Measurements from ENCODE around the gene SMPD1.

SMPD1 gene

DNA sequence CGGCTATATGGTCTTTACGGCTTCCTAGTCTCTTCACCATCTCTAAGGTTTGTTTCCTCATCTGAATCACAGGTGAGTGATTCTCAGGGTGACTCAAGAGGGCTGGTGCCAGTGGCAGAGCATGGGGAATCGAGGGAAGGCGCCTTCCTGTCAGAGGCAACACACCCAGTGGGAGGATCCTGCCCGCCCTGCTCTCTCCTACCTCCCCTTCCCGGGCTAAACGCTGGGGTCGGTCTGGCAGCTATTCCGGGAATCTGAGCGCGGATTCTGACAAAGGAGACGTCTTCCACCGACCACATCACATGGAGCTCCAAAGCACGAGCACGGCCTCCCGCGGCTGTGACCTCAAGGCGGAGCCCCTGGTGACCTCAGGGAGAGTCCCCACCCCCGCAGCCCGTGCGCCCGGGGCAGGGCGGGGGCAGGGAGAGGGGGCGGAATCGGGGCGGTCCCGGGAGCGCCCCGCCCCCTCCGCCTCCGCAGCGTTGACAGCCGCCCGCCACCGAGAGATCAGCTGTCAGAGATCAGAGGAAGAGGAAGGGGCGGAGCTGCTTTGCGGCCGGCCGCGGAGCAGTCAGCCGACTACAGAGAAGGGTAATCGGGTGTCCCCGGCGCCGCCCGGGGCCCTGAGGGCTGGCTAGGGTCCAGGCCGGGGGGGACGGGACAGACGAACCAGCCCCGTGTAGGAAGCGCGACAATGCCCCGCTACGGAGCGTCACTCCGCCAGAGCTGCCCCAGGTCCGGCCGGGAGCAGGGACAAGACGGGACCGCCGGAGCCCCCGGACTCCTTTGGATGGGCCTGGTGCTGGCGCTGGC lies at the start of gene SMPD1:
SMPD1 (plus strand) TSS at position 570 of the 813 bp plus-strand sequence; CDS start at position 695, 125 bp downstream.
- peak within 1 kb of the TSS; percentile 96 for H3K27ac Mint-ChIP-seq (ENCODE audit: low read depth)
- H3K27me3 Mint-ChIP-seq = no peaks in the 10 kb centered on the region
- H3K9me3 Mint-ChIP-seq = no peaks in the 10 kb centered on the region
- H3K4me1 Mint-ChIP-seq = peaks cover 41% of the 10 kb centered on the region
- DNase-seq (ENCODE audit: low spot score in 2 of 2) (peak; percentile 82 to 88), ATAC-seq (replicated peaks; ENCODE audit: extremely low read depth, poor library complexity, severe bottlenecking) (peak; percentile 94)
- H3K4me3 Mint-ChIP-seq = peak within 1 kb of the TSS; percentile 87
- H3K36me3 Mint-ChIP-seq (ENCODE audit: insufficient read depth) = peaks cover 20% of the 10 kb centered on the region

DNA sequence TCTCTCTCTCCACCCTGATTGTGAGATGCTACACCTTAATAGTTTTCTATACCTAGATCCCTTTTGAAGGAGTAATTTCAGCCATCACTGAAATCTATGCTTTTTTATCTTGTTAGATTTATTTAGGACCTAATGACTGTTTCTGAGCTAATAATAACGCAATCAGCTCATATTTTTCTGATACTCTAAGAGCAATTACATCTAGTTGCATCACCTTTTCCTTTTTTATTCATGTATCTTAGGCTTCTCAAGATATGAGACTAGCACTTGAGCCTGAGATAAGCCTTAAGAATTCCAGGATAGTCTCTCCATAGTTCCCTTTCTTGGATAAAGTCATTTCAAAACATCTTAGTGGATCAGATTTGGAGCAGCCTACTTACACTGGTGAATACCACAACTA lies 44.9 kb upstream of the SMPD1 start:
- Mint-ChIP-seq H3K27ac (ENCODE audit: low read depth) (no peak overlapping the region), H3K4me3 (no peak overlapping the region), H3K27me3 (peaks cover 15% of the 10 kb centered on the region), H3K9me3 (no peaks in the 10 kb centered on the region), H3K4me1 (no peaks in the 10 kb centered on the region), H3K36me3 (ENCODE audit: insufficient read depth) (no peaks in the 10 kb centered on the region)
- ATAC-seq (replicated peaks; ENCODE audit: extremely low read depth, poor library complexity, severe bottlenecking) (no peak), DNase-seq (ENCODE audit: low spot score in 2 of 2) (no peak)

DNA sequence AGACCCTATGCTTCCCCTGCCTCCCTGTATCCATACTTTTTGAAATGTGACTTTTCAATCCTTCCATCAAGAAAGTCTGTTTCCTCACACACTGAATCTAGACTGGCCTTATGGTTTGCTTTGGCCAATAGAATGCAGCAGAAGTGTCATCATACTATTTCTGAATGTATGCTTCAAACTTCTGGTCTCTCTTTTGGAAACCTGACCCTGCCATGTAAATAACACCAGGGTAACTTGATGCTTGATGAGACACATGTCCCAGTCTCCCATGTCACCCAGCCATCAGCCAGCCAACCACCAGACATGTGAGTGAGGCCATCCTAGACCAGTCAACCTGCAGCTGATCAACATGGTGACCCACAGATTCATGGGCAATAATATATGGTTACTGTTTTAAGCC lies 40.2 kb upstream of the SMPD1 start:
- H3K27me3 Mint-ChIP-seq = peaks cover 15% of the 10 kb centered on the region
- H3K4me3 Mint-ChIP-seq = no peak overlapping the region
- H3K4me1 Mint-ChIP-seq = no peaks in the 10 kb centered on the region
- ATAC-seq (replicated peaks; ENCODE audit: extremely low read depth, poor library complexity, severe bottlenecking) (no peak), DNase-seq (ENCODE audit: low spot score in 2 of 2) (no peak)
- H3K36me3 Mint-ChIP-seq (ENCODE audit: insufficient read depth) = no peaks in the 10 kb centered on the region
- H3K9me3 Mint-ChIP-seq = no peaks in the 10 kb centered on the region
- H3K27ac Mint-ChIP-seq (ENCODE audit: low read depth) = no peak overlapping the region

DNA sequence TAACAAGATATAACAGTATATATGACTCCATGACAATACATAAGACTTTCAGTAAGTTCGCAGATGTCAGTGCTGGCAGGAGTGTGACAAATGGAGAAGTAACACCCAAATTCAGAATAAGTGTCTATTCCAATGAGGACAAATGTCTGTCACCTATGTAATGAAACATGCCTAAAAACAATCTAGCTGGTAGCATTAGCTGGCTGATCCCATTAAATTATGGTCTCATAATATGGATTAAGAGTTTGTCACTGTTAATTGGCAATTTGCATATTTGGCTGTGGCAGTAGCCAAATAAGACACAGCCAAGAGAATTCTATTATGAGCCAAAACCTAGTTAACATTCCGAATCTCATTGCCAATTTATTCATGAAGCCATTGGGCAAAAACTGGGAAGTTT lies 39.8 kb upstream of the SMPD1 start:
- ATAC-seq (replicated peaks; ENCODE audit: extremely low read depth, poor library complexity, severe bottlenecking) (no peak), DNase-seq (ENCODE audit: low spot score in 2 of 2) (no peak)
- Mint-ChIP-seq H3K4me1 (no peaks in the 10 kb centered on the region), H3K9me3 (no peaks in the 10 kb centered on the region), H3K4me3 (no peak overlapping the region), H3K36me3 (ENCODE audit: insufficient read depth) (no peaks in the 10 kb centered on the region), H3K27me3 (peaks cover 15% of the 10 kb centered on the region), H3K27ac (ENCODE audit: low read depth) (no peak overlapping the region)

DNA sequence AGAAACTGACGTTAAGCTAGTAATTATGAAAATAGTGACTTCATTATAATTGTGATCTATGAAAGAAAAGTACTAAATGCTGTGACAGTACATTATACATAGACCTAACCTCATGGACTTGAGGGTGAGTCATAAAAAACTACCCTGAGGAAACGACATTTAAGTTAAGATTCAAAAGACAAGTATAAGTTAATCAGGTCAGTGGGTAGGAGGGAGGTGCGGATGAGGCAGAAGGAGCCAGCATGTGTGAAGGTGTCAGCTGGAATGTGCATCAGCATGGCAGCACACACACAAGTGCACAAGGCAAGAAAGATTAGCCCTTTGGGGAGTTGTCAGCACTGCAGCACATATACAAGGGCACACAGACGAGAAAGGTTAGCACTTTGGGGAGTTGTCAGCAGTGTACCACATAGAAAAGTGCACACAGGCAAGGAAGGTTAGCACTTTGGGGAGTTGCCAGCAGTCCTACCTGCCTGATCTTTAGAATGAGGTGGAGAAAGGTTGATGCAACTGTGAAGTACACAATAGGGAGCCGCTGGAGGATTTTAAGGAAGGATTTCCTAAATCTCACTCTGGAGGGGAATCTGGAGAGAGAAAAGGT lies 38.4 kb upstream of the SMPD1 start:
- Mint-ChIP-seq H3K4me3 (no peak overlapping the region), H3K36me3 (ENCODE audit: insufficient read depth) (no peaks in the 10 kb centered on the region), H3K9me3 (no peaks in the 10 kb centered on the region), H3K27me3 (peaks cover 11% of the 10 kb centered on the region), H3K27ac (ENCODE audit: low read depth) (no peak overlapping the region), H3K4me1 (no peaks in the 10 kb centered on the region)
- DNase-seq (ENCODE audit: low spot score in 2 of 2) = no peak
- no peak for ATAC-seq (replicated peaks; ENCODE audit: extremely low read depth, poor library complexity, severe bottlenecking)

DNA sequence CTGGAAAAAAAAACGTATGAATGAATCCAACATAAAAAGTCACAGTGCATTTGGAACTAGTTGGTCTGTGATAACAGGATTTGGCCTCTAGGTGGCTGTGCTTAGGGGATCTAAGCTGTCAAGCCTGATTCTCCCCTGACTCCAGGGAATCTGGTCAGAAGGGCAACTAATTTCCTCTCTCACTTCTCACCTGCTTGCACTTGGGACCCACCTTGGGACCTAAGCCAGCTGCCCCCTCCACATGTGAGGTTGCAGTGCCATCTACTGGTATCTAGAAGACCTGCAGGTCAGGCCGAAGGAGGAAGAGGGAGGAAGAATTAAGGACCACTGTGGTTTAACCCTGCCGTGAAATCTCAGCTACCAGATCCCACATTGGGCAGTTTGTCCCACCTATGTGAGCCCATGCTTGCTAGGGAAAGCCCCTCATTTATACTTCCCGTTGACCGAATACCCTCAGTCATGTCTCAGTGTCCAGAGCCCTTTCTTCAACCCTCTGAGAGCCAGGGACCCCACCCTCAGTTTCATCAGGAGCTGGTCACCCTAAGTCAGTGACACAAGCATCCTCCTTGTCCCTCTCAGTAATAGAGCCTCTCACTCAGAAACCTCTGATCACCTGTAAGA lies 36.8 kb upstream of the SMPD1 start:
- ATAC-seq (replicated peaks; ENCODE audit: extremely low read depth, poor library complexity, severe bottlenecking) (no peak), DNase-seq (ENCODE audit: low spot score in 2 of 2) (peak; percentile 15 to 25)
- H3K36me3 Mint-ChIP-seq (ENCODE audit: insufficient read depth) = no peaks in the 10 kb centered on the region
- H3K27me3 Mint-ChIP-seq = no peaks in the 10 kb centered on the region
- no peak overlapping the region for H3K4me3 Mint-ChIP-seq
- no peaks in the 10 kb centered on the region for H3K4me1 Mint-ChIP-seq
- no peak overlapping the region for H3K27ac Mint-ChIP-seq (ENCODE audit: low read depth)
- no peaks in the 10 kb centered on the region for H3K9me3 Mint-ChIP-seq

DNA sequence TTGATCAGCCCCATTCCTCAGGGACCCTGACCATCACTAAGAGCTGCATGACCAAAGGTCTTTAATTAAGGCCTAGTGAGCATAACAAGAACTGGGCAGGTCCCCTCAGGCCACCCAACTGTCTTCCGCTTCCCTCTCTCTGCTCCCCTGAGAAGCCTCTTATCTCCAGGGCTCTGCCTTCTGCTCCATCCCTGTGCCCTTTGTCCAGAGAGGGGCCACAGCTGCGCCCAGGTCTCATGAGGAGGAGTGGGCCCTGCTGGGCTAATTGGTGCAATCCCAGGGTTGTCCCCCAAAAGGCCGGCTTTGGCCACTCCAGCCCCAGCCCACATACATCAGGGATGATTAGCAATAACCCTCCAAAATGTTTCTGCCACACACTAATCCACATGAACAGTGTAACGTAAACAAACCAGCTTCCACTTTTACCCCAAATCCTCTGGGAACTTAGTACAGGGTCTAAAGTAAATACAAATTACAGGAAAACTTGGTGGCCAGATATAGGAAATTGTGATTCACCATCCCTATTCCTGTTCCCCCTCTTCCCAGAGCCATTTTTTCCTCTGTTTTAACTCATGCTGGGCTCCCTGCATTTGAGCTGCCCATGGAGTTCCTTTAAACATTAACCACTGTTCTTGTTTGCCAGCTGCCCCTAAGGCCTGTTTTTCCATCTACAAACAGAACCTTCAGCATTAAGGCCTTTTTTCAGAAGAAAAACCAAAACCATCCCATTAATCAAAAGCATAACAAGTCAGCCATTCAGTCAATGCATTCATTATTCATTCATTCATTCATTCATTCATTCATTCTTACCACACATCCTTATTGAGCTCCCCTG lies 35.4 kb upstream of the SMPD1 start:
- DNase-seq (ENCODE audit: low spot score in 2 of 2) = no peak
- no peak overlapping the region for H3K4me3 Mint-ChIP-seq
- ATAC-seq (replicated peaks; ENCODE audit: extremely low read depth, poor library complexity, severe bottlenecking) = no peak
- no peaks in the 10 kb centered on the region for H3K9me3 Mint-ChIP-seq
- H3K36me3 Mint-ChIP-seq (ENCODE audit: insufficient read depth) = no peaks in the 10 kb centered on the region
- H3K4me1 Mint-ChIP-seq = no peaks in the 10 kb centered on the region
- H3K27ac Mint-ChIP-seq (ENCODE audit: low read depth) = no peak overlapping the region
- H3K27me3 Mint-ChIP-seq = no peaks in the 10 kb centered on the region

DNA sequence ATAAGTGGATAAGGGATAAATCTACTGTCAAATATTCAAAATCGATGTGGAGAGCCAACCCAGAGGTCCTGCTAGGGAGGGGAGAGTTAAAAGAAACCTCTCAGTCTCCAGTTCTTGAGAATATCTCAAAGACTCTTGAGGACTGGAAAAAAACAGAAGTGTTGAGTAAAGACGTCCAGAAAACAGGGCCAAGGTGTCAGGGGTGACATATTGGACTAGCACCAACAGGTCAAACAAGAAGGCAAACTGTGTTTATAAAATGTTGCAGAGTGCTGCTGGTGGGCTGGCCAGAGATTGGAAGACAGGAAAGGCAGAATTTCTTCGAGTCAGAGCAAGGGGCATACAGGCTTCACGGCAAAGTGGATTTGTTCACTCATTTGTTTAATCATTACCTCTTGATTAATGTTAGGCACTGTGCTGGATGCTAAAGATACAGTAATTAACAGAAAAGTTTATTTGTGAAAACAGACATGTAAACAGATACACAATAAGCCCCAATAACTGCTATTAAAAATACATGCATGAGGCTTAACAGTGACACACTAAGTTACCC lies 33.7 kb upstream of the SMPD1 start:
- Mint-ChIP-seq H3K9me3 (no peaks in the 10 kb centered on the region), H3K36me3 (ENCODE audit: insufficient read depth) (no peaks in the 10 kb centered on the region), H3K27me3 (no peaks in the 10 kb centered on the region), H3K4me3 (no peak overlapping the region), H3K27ac (ENCODE audit: low read depth) (no peak overlapping the region), H3K4me1 (no peaks in the 10 kb centered on the region)
- DNase-seq (ENCODE audit: low spot score in 2 of 2) = no peak
- no peak for ATAC-seq (replicated peaks; ENCODE audit: extremely low read depth, poor library complexity, severe bottlenecking)

DNA sequence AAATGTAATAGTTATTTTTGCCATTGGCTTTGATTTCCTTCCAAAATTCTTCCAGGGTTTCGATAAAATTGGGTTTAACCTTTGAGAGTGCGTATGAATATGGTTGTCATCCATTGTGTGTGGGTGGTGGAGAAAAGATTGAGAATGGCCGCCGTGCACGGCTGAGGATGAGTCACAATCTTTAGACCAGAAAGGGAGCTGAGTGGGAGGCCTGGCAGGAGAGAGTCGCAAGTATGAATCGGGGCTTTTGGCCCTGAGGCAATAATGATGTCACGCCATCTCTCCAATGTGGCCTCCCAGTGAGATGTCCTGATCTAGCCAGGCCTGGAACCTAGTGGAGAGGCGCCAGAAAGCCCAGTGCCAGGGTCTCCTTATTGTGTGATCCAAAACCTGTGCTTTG lies 33.1 kb upstream of the SMPD1 start:
- H3K27me3 Mint-ChIP-seq = no peaks in the 10 kb centered on the region
- DNase-seq (ENCODE audit: low spot score in 2 of 2) (no peak), ATAC-seq (replicated peaks; ENCODE audit: extremely low read depth, poor library complexity, severe bottlenecking) (no peak)
- no peaks in the 10 kb centered on the region for H3K36me3 Mint-ChIP-seq (ENCODE audit: insufficient read depth)
- no peaks in the 10 kb centered on the region for H3K9me3 Mint-ChIP-seq
- H3K27ac Mint-ChIP-seq (ENCODE audit: low read depth) = no peak overlapping the region
- no peaks in the 10 kb centered on the region for H3K4me1 Mint-ChIP-seq
- no peak overlapping the region for H3K4me3 Mint-ChIP-seq

DNA sequence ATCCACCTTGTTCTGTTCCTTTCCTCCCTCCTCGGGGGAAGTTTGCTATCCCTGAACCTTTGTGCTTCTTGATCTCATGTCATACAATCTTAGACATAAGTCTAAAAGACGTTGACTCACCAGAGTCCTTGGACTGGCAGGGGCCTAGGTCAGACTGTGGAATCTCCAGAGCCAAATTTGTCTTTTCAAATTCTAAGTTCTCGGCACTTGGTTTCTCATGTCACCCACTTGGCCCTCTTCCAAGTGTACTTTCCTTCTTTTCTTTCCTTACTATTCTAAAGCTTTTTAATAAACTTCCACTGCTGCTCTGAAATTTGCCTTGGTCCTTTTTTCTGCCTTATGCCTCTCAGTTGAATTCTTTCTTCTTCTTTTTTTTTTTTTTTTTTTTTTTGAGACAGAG lies 30.1 kb upstream of the SMPD1 start:
- H3K4me3 Mint-ChIP-seq = no peak overlapping the region
- H3K27ac Mint-ChIP-seq (ENCODE audit: low read depth) = no peak overlapping the region
- no peaks in the 10 kb centered on the region for H3K36me3 Mint-ChIP-seq (ENCODE audit: insufficient read depth)
- no peaks in the 10 kb centered on the region for H3K4me1 Mint-ChIP-seq
- ATAC-seq (replicated peaks; ENCODE audit: extremely low read depth, poor library complexity, severe bottlenecking) (no peak), DNase-seq (ENCODE audit: low spot score in 2 of 2) (no peak)
- H3K9me3 Mint-ChIP-seq = no peaks in the 10 kb centered on the region
- no peaks in the 10 kb centered on the region for H3K27me3 Mint-ChIP-seq

DNA sequence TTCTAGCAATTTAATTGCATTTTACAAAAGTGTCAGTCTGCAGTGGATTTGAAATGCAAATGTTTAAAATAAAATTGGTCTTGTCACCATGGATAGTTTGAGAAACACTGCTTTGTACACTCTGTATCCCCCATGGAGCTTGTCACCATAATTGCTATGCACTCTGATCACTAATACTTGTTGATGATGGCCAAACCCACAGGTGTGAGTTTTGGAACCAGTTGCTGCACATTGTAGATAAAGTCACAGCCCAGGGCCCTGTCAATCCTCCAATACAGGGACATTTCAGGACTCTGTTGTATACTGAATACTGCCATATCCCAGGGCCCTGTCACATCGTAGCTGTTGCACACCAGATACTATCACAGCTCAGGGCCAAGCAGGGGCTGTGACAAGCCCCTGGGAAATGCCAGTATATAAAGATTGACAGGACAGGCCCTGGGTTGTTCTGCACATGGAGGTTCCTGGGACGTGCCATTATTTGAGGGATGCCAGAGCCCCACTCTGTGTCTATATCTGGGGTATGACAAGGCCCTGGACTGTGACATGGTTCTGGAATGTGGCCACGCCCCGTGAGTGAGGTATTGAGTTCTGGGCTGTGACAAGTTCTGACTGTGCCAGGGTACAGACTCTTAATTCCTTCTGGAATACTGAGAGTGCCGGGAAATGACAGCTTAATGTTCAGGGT lies 27.9 kb upstream of the SMPD1 start:
- Mint-ChIP-seq H3K27ac (ENCODE audit: low read depth) (no peak overlapping the region), H3K9me3 (no peaks in the 10 kb centered on the region)
- no peak for ATAC-seq (replicated peaks; ENCODE audit: extremely low read depth, poor library complexity, severe bottlenecking)

More for the DNA sequence above, 27.9 kb upstream of the SMPD1 start:
- H3K36me3 Mint-ChIP-seq (ENCODE audit: insufficient read depth) = no peaks in the 10 kb centered on the region
- H3K4me3 Mint-ChIP-seq = no peak overlapping the region
- DNase-seq (ENCODE audit: low spot score in 2 of 2) = no peak
- no peaks in the 10 kb centered on the region for H3K27me3 Mint-ChIP-seq
- H3K4me1 Mint-ChIP-seq = no peaks in the 10 kb centered on the region

All from central memory CD8-positive, alpha-beta T cell (primary cell).